Stimulated activated CD4-positive, alpha-beta T cell treated with anti-CD3 and anti-CD28 coated beads, TNF-alpha, amount 100 ng/mL, for 4 hours (primary cell): ENCODE measurements around the gene LRP1B.
"Not testable (repeated sequence)": the region's sequence is repeated elsewhere in the genome, so short reads cannot be mapped to it uniquely, and the experiment has no call there.

Source experiments
- DNase-seq, 3 experiments: peaks; one replicate each; pipeline ENCODE4 v3.0.0-alpha.2; 2020; ENCODE audit warnings: low read depth in 3 of 3

The LRP1B gene

DNA sequence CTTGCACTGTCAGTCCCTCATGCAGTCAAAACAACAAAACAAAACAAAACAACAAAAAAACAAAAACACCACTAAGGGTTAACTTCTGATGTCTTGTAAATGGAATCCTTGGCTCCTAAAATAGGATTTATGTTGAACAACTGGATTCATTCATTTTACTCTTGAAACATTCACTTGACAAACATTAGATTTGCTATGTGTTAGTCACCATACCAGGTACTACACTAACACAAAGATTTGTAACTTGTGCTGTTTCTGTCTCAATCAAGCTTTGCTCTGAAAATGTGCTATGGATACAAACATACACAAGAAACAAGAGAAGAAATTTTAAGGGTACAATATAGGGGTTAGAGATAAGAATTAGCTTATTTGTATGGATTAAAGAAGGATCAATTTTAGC, 812.8 kb downstream of the LRP1B start:
- no peak for DNase-seq

DNA sequence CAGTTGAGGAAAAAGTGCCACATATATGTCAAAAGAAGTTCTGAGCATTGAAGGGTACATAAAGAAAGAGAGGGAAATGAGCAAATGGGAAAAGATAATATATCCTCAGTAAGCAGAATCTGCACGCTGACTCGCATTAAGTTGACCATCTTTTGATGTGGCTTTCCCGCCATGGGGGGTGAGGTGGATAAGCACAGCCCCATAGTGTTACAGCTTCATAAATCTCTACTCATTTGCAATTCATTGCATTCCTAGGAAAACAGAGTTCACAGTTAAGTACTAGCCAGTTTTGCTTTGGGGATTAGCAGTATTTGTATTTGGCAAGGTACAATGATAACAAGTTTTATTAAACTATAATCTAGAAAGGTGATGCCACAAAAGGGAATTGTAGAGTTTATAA, 814.2 kb downstream of the LRP1B start:
- no peak for DNase-seq

DNA sequence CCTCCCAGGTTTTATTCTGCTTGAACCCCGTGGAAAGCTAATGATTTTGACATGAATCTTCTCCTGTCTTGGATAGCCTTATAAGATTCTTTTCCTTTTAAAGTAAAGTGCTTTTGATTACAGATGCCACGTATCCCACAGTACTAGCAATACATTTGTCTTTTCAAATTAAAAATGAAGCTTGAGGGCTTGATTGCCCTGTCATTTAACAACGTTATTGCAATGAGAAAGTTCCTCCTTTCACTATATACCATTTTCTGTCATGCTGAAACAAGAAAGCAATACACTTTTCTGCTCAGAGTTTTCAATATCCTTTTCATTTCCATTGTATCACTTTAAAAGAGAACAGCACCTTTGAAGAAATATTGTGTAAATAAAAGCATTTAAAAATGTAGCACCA, 814.7 kb downstream of the LRP1B start:
- no peak for DNase-seq

DNA sequence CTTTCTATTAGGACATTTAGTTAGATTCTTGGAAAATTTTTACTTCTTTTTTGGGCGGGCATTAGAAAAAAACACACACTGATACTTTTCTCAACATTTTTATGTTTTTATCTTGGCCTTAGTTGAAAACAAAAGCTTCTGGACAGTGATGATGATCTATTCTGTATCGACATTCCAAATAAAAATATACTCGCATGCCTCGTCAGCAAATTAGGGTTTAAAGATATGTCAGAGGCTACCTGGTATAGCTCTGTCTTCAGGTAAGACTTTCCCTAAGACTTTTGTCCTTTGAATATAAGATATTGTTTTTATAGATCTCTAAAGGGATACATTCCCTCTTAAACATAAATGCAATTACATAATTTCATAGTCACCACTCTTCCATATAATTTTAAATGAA, 816.8 kb downstream of the LRP1B start:
- DNase-seq, result no peak

DNA sequence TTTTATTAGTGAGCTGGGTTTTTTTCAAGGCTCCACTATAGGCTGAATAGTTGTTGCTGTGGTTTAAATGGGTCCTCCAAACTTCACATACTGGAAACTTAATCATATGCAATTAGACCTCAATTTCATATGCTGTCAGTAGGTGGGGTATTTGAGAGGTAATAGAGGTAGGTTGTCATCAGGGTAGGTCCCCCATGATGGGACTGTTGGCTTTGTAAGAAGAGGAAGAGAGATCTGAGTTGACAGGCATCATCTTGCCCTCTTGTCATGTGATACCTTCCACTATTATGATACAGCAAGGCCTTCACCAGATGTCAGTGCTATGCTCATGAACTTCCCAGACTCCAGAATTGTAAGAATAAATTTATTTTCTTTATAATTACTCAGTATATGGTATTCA, 819.4 kb downstream of the LRP1B start:
- no peak for DNase-seq

DNA sequence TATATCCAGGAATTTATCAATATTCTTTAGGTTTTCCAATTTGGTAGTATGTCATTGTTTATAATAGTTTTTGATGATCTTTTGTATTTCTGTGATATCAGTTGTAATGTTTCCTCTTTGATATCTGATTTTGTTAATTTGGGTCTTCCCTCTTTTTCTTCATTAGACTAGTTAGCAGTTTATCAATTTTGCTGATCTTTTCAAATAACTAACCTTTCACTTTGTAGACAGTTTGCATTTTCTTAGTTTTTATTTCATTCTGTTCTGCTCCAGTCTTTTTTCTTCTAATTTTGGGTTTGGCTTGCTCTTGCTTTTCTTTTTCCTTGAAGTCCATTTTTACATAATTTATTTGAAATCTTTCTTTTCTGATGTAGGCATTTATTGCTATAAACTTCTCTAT, 824.4 kb downstream of the LRP1B start:
- DNase-seq, result no peak

DNA sequence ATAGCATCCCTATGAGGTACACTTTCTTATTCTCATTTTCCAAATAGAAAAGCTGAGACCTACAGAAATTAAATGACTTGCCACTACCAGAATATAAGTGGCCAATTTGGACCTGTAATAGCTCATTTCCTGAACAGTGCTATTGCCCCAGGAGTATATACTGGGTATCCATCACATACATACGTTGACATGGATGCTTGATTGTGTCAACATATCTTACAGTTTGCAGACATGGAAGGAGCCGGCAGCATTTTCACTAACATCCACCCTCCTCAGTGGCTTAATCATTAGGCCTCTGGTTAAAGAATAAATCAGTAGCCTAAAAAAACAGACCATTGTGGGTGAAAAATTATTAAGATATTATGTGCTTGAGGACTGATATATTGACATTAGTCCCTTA, 829.3 kb downstream of the LRP1B start:
- DNase-seq, result no peak

DNA sequence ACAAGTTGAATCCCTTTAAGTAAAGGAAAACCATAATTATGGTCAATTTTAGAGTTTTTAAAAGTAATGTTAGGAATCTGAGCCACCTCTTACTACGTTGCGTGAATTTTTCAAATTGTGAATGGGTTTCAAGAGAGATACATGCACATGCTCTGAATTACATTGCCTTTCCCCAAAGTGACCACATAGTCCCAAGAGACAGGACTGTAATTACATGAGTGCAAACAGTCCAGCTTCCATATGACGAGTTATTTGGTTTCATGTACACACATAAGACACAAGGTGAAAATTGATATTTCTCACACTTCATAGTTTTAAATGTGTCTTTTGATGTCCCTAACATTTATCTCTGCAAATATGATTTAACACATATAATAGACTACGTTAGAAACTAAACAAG, 850.8 kb downstream of the LRP1B start:
- no peak for DNase-seq

DNA sequence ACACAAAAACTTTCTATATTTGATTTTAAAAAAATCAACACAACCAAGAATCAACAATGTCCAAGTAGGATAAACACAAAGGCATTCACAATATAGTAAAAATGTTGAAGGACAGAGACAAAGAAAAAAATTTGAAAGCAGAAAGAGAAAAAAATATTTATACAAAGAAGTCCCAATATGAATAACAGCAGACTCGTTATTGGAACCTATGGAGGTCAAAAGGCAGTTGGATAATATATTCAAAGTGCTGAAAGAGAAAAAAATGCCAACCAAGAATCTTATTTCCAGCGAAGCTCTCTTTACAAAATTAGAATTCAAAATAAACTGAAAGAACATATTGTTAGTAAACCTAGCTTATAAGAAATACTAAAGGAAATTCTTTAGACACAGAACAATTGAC, 859.5 kb downstream of the LRP1B start:
- no peak for DNase-seq

DNA sequence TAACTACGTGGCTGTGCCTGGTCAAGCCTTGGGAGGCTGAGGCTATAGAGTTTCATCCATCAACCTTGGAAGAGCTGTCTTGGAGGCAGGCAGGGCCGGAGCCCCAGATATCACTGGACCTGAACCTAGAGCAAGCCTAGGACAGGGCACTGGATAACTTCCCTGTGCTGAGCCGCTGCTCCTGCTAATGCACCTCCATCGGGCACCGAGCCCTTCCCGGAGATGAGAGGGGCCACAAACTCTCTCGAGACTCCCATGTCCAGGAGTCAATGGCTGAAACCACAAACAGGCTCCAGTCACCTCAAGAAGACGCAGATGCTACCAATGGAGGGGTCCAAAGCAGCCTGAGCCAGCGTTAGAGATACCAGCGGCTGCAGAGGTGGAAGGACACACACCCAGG, 866.0 kb downstream of the LRP1B start:
- DNase-seq, result no peak

DNA sequence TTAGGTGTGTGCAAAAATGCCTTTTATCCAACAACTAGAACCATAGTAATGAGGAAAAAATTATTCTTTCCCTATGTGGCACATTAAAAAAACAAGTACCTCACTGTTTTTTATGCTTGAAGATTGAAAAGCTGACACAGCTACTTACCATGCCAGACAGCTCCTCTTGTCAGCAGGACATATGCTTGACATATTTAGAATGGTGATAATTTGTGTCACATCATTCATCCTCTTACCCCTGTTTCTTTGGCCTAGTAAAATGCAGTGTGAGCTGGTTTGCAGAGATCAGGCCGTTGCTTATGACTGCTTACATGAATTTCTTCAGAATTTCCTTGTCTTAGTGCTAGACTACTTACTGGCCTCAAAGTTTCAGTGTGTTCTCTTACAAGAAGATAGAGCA, 869.9 kb downstream of the LRP1B start:
- DNase-seq, result no peak

DNA sequence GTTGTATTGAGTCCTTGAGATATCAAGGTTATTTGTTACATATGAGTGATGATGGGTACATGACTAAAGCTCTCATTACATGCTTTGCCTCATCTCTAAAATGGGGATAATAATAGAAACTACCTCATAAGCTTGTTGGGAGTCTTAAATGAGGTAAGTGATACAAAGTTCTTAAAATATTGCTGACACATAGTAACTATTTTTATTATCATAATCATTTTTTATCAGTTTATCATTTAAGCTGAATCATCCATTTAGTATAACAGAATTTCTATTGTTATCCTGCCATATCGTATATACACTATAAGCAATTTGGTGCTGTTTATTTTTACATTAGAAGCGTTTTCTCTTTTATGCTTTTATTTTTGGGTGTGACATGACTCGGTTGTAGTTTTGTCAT, 871.1 kb downstream of the LRP1B start:
- DNase-seq, result no peak

DNA sequence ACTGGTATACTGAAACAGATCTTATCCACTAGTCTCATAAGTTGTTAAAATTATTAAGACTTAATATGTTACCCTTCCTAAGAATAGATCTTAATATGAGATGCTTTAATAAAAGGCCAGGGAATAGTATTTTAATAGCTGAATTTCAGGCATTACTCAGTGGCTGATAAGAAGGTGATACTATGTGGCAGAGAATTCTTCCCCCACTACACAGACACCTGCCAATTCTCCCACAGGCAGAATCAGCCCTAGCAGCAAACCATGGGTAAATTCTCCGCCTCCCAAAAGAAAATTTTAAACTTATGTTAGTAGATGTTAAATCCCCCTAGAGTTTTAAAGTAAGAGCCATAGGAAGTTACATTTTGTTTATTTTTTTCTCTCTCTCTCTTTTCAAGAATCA, 888.8 kb downstream of the LRP1B start:
- no peak for DNase-seq

DNA sequence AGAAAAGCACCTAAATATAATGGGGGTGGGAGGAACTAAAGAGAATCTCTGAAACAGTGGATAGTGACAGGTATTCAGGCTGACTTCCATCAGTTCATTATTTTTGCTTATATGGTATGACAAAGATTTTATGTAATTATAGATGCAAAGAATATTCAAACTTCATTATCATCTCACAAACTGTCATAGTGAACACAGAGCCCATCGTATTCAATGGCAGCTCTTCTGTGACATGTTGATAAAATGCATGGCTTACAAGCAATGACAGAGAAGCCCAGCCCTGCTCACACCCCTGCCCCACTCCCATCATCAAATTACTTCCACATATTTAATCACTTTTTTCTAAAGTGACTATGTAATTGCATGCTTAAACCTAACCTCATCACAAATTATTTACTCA, 904.3 kb downstream of the LRP1B start:
- no peak for DNase-seq

DNA sequence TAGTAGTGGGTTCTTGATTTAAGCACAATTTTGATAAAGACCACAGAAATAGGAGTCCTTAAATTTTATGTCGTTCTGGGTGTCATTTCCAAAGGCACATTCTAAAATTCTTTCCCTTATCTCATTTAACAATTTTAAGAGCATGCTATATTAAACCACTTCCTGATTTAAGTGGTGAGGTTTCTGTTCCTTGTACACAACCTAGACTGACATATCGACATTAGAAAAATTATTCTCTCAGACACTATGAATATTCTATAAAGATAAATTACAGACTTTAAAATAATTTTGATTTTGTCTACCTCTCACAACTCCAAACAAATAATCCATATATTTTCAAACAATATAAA, 923.8 kb downstream of the LRP1B start:
- DNase-seq, result no peak

DNA sequence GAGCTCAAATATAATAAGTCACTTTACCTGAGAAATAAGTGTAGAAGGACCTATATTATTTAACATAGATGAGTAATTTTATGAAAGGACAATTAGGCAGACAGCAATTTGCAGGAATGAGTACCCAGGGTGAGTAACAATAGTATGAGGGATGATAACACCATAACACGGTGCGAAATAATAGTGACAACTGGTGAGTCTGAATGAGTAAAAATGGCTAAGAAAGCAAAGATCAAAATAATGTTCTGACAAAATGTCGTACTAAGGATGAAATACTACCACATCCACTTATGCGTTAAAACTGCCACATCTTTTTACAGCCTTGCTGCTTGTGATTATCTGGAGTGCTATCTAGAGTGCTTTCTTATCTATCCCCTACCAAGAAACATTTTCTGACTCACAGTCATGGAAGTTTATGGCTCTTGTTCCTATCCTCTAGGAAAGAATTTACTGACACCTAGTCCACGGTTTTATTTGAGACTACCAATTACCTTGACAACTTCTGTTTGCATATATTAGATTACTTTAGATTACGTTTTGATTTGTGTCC, 929.7 kb downstream of the LRP1B start:
- no peak for DNase-seq

DNA sequence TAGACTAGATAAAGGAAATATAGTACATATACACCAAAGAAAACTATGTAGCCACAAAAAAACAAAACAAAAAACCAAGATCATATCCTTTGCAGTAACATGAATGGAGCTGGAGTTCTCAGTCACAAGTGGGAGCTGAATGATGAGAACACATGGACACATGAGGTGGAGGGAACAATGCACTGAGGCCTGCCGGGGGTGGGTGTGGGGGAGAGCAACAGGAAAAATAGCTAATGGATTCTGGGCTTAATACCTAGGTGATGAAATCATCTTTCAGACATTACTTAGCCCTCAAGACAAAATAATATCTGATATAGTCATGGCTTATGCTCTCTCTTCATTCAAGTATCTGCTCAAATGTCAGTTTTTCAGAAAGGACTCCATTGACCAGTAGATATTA, 930.6 kb downstream of the LRP1B start:
- no peak for DNase-seq

DNA sequence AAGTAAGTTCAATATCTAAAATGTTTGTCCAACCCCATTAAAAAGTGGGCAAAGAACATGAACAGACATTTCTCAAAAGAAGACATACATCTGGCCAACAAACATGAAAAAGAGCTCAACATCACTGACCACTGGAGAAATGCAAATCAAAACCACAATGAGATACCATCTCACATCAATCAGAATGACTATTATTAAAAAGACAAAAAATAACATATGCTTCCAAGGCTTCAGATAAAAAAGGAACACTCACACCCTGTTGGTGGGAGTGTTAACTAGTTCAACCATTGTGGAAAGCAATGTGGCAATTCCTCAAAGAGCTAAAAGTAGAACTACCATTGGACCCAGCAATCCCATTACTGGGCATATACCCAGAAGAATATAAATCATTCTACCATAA, 931.1 kb downstream of the LRP1B start:
- no peak for DNase-seq

DNA sequence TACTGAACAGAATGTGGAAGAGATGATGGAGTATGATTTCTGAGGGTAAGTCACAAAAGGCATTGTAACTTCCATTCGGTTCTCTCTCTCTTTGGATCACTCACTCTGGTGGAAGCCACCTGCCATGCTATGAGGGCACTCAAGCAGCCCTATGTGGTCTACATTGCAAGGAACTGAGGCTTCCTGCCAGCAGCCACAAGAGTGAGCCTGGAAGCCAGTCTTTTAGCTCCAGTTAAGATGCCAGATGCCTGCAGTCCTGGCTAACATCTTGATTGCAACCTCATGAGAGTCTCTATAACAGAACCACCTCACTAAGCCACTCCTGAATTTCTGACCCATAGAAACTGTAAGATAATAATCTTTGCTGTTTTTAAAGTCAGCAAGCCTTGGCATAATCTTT, 935.7 kb downstream of the LRP1B start:
- no peak for DNase-seq

DNA sequence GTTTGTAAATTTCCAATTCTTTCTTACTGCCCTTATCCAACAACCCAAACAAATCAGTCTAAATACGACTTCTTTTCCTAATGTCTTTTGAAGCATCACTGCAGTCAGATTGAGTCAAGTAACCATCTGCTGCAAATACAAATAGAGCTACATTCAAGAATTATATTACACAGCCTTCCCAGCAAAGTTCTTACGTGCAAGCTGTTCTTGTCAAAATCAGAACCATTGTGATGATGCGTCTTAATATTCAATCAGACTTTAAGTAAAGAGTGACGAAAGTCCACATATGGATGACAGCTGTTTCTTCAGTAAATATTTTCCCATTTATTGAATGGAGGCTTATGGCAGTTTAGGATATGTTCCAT, 943.8 kb downstream of the LRP1B start:
- DNase-seq, result no peak

DNA sequence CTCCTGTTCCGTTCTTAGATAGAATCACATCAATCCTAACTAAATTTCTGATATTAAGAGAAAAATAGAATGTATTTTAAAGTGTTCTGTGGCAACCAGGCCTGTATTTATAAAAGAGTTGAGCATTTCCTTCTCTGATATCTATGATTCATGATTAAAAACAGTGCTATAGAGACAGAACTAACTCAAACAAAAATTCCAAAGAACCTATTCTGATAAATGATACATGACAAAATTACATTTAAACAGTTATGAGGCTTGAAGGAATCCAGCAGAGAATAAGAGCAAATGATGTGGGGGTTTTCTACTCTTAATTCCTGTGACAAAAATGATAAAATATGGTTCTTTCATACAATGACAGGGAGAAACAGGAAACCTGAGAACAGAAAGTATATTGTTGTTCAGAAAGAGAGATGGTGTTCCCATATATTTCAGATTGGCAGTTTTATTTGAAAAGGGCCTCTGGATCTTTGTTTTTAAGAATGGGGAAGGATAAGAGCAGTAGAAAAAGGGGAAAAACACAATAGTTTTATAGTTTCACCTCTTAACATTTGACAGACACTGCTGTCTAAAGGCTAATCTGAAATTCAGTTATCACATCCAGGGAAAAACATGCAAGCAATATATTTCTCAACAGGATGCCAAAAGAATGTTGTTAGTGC, 944.3 kb downstream of the LRP1B start:
- no peak for DNase-seq

DNA sequence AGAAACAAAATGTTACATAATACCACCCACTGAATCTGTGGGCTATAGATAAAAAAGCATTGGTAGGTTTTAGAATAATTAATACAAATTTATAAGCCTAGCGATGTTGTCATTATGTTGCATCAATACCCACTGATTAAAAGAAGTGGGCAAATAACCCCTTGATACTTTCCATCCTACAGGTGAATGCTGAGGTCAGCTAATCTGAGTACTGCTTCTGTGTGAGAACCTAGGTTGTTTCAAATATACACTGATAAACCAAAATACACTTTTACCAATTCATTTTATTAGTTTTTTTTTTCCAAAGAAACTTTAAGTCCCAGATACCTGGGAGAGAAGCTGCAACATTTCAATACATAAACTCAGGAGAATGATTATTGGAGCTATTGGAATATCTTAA, 948.6 kb downstream of the LRP1B start:
- DNase-seq, result no peak

DNA sequence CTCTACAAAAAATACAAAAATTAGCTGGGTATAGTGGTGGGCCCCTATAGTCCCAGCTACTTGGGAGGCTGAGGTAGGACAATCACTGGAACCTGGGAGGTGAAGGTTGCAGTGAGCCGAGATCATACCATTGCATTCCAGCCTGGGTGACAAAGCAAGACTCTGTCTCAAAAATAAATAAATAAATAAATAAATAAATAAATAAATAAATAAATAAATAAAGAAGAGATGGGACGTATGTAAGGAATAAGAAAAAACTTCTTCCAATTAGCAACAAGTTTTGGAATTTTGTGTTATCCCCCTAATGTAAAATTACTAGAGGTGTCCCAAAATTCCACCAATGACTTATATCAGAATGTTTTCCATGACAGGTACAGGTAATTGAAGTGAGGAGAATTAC, 961.7 kb downstream of the LRP1B start:
- not testable (repeated sequence) for DNase-seq

DNA sequence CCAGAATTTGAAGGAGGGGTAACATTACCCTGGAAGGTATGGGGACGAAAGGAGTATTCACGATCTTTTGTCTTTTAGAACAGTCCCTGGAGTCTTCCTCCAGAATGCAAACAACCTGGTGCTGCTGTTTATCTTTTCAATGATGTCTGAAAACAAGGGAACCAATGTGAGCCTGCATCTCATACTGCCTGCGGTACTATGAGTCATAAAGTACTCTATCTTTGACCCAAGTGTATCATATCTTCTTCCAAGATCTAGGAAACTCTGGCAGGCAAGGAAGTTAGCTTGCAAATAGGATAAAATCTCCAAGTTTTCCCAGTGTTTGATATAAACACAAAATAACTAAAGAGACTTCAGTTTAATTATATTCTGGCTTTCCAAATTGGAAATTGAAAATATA, 968.5 kb downstream of the LRP1B start:
- DNase-seq, result no peak
